ENCODE results near the gene NBPF1.
"Not testable (repeated sequence)": the region's sequence is repeated elsewhere in the genome, so short reads cannot be mapped to it uniquely, and the experiment has no call there.

NBPF1 gene

DNA sequence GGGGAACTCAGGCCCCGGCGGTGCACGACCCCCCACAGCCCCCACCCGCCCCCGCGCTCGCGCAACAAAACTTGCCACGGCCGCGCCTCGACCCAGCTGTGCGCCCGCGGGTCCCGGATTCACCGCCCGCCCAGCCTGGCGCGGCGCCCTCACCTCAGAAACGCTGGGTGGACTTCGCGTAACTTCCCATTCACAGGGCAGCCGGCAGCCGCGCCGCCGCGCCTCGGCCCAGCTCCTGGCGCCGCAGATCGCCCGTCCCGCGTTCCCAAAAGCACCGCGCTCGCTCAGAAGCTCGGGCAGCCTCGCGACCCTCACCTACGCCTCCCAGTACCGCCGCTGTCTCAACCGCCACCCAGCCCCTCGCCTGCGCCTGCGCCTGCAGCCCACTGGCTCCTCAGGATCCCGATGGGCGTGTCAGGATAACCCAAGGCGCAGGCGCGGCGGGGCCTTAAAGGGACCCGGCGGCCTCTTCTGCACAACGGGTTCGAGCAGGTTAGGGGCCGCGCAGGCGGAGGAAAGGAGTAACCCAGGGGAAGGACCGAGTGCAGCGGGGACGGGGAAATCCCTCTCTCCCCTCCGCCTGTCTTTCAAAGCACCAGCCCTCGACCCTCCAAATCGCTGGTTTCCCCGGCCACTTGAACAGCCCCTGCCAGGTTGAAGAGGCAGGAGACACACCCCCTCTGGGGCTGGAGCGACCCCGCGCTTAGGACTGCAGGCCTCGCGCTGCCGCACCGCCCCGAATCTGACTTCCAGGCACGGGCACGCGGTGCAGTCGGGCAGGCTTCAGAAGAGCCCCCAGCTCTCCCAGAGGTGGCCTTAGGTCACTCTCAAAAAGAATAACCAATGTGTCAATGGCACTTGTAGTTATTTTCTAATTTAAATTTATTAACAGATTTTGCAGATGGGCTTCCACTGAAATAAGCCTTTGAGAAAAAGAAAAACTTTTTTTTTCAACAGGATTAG lies at the start of gene NBPF1:
Gene NBPF1 (minus strand): TSS at position 380 of the 963 bp plus-strand sequence.
- DNase-seq (ENCODE audit: low read depth in 2 of 2) = peak; percentile 90 to 98

DNA sequence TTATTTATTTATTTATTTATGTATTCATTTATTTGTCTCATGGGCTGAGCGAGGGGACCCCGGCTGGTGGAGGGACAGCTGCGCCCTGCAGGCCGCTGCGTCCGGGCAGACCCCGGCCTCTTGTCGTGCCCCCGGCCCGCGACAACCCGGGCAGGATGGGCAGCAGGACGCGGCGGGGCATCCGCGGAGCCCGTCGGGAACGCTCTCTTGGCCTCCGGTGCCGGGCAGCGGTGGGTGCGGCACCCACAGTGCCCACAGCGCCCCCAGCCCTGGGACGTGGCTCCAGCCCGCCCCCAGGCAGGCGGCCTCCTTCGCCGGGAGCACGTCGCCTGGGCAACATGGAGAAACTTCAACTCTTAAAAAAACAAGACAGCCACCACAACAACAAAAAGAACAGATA lies 44.9 kb upstream of the NBPF1 start:
- DNase-seq (ENCODE audit: low read depth in 2 of 2) = not testable (repeated sequence)

DNA sequence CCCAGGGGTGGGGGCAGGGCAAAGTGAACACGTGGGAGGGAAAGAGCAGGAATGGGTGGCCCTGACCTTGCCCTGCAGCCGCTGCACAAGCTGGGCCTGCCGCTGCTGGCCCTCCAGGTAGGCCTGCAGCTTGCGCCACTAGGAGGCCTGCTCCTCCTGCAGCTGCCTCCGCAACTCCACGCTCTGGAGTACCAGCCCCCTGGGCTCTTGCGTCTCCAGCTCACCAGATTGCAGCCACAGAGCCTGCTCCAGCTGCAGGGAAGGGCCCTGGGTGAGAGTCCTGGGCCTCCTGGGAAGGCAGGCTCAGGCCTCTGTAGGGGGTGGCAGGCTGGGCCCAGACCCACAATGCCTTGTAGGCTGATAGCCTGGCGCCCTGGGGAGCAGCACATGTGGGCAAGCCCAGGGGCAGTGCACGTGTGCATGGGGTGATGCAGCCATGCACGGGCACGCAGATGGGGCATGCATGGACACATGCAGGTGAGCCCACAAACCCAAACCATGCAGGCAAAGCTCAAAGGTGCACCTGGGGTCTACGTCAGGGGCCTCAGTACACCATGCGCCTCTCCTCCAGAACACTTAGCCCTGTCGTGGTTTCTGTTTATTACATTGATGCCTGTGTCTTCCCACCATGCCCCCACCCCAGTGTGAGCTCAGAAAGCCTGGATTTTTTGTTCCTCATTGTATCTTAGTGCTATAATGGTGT lies 43.8 kb upstream of the NBPF1 start:
- not testable (repeated sequence) for DNase-seq (ENCODE audit: low read depth in 2 of 2)

DNA sequence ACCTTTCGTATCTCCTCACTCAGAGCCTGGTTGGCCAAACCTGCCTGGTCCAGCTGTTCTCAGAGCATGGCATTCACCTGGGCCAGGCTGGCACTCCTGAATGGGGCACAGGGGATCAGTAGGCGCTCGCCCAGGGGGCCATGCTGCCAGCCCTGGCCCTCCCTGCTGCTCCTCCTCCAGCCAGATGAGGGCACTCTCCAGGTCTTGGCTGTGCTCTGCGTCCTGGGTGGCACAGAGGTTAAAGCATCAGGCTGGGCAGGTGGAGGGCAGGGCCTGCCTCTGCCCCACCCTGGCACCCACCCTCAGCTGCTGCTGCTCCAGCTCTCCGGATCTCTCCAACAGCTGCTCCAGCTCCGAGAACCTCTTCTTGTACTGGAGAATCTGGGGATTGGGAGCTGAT lies 43.2 kb upstream of the NBPF1 start:
- DNase-seq (ENCODE audit: low read depth in 2 of 2) = not testable (repeated sequence)

DNA sequence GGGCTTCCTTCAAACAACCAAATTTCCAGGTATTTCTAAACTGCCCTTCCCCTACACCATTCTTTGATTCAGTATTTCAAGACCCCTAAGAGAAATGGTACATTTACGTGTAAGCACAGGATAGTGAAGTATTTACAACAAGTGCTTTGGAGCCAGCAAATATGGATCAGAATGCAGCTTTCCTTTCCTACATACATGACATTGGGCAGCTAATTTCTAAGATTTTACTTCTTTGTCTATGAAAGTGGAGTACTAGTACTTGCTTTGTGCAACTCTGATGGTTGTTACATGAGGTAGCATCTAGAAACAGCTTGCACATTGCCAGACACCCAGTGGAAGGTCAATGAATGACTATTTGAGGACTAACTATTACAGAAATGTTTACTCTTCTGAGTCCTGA lies 38.2 kb upstream of the NBPF1 start:
- DNase-seq (ENCODE audit: low read depth in 2 of 2) = not testable (repeated sequence)

DNA sequence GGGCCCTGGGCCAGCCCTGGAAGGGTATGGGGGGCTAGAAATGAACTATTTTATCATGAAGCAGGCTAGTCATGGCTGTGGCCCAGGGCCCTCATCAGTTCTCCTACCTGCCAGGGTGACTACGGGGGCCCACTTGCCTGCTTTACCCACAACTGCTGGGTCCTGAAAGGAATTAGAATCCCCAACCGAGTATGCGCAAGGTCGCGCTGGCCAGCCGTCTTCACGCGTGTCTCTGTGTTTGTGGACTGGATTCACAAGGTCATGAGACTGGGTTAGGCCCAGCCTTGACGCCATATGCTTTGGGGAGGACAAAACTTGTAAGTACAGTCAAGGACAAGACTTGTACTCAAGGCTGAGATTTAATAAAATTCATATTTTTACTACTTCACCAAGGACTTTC lies 36.6 kb upstream of the NBPF1 start:
- DNase-seq (ENCODE audit: low read depth in 2 of 2) = not testable (repeated sequence)

DNA sequence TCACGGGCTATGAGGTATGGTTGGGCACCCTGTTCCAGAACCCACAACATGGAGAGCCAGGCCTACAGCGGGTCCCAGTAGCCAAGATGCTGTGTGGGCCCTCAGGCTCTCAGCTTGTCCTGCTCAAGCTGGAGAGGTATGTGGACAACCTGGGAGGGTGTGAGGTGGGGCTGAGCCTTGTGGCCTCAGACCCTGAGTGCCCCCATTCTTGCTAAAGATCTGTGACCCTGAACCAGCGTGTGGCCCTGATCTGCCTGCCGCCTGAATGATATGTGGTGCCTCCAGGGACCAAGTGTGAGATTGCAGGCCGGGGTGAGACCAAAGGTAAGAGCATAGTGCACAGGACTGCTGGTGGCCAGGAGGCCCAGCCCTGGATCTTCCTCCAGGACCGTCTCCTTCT lies 36.0 kb upstream of the NBPF1 start:
- not testable (repeated sequence) for DNase-seq (ENCODE audit: low read depth in 2 of 2)

DNA sequence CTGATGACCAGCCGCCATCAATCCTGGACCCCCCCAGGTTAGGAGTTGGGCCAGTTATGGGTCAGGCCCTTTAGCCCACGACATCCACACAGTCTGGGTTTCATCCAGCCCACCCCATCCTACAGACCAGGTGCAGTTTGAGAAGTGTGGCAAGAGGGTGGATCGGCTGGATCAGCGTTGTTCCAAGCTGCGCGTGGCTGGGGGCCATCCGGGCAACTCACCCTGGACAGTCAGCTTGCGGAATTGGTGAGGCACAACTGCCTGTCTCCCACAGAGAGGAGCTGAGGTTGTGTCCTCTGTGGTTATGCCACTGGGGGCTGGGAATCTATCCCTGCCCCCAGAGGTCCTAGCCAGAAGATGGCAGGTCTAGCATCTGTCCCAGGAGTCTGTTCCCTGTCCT lies 35.4 kb upstream of the NBPF1 start:
- not testable (repeated sequence) for DNase-seq (ENCODE audit: low read depth in 2 of 2)

DNA sequence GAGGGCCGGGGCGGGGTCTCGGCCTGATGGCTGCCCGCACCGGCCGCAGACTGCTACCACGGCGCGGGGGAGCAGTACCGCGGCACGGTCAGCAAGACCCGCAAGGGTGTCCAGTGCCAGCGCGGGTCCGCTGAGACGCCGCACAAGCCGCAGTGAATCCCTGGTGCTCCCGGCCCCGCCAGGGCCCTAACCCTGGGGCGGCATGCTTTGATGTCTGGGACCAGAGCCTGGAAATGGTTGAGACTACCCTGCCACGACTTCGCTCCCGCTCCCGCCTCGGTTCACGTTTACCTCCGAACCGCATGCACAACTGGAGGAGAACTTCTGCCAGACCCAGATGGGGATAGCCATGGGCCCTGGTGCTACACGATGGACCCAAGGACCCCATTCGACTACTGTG lies 34.9 kb upstream of the NBPF1 start:
- not testable (repeated sequence) for DNase-seq (ENCODE audit: low read depth in 2 of 2)

DNA sequence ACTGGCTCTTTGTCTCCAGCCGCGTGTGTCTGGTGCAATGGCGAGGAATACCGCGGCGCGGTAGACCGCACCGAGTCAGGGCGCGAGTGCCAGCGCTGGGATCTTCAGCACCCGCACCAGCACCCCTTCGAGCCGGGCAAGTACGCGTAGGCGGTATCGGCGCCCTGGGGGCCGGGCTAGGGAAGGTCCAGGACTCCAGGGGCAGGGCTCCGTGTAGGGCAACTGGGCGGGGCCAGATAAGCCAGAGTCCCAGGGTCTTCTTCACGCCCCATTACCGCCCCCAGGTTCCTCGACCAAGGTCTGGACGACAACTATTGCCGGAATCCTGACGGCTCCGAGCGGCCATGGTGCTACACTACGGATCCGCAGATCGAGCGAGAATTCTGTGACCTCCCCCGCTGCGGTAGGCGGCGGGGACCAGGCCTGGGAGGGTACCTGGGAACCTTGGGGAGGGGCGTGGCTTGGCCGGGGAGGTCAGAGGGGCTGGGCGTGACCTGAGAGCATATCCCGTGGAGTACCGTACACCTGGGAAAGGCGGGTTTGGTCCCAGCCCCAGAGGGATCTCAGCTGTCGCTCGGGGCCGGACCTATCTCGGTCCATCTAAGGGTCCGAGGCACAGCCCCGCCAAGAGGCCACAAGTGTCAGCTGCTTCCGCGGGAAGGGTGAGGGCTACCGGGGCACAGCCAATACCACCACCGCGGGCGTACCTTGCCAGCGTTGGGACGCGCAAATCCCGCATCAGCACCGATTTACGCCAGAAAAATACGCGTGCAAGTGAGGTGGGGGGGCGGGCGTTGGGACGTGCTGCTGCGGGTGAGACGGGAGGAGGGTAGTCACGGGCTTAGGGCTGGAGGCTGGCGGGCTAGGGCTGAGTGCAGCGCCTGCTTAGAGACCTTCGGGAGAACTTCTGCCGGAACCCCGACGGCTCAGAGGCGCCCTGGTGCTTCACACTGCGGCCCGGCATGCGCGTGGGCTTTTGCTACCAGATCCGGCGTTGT lies 34.1 kb upstream of the NBPF1 start:
- peak in 1 of 2 donors; percentile 40 for DNase-seq (ENCODE audit: low read depth in 2 of 2)

DNA sequence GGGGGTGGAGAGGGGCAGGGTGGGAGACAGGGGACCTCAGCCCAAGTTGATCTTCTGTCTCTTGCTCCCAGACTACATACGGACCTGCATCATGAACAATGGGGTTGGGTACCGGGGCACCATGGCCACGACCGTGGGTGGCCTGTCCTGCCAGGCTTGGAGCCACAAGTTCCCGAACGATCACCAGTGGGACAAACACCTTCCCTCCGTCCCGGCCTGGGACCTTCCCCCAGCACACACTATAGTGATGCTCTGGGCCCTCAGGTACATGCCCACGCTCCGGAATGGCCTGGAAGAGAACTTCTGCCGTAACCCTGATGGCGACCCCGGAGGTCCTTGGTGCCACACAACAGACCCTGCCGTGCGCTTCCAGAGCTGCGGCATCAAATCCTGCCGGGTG lies 33.4 kb upstream of the NBPF1 start:
- not testable (repeated sequence) for DNase-seq (ENCODE audit: low read depth in 2 of 2)

DNA sequence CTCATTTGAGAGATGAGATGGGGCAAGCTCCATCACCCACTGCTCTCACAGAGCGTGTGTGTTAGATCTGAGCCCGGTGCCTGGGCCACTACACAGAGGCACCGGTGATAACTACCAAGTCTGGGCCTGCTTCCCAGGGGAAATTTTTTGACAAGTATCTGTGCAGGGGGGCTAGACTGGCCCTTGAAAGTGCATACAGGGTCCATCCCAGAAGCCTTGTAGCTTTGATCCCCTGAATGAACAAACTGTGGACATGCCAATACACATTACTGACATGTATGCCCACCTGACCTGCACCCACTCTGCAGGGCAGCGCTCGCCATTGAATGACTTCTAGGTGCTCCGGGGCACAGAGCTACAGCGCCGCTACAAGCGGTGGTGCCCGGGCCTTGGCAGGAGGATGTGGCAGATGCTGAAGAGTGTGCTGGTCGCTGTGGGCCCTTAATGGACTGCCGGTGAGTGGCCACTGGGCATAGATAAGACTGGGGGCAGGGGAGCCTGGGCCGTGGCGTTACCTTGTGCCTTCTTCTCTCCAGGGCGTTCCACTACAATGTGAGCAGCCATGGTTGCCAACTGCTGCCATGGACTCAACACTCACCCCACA lies 32.8 kb upstream of the NBPF1 start:
- DNase-seq (ENCODE audit: low read depth in 2 of 2) = not testable (repeated sequence)

DNA sequence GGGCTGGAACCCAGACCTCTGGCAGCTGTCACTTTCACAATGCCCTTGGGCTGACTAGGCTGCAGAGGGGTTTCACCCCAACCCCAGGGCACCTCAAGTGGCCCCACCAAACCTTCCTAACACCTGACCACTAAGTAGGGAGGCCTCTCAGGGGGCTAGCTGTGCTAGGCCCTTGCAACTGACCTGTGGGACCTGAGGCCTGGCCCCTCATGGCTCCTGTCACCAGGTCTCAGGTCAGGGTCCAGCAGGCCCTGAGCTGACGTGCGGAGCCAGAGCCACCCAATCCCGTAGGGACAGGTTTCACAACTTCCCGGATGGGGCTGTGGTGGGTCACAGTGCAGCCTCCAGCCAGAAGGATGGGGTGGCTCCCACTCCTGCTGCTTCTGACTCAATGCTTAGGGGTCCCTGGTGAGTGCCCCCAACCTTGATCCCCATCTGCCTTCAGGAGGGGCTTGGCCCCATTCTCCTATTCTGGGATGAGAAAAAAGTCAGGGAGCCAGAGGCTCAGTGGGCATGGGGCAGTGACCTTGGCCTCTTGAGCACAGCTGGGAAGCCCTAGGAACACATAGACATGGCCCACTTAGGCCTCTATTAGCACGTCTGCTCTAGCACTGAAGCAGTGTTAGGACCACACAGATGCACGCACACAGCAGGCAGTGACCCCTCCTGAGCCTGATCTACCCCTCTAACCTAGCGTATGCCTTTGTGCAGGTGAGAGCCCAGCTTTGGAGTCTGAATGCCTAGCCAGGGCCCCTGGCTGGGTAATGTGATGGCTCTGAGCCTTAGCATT lies 32.1 kb upstream of the NBPF1 start:
- DNase-seq (ENCODE audit: low read depth in 2 of 2) = not testable (repeated sequence)

DNA sequence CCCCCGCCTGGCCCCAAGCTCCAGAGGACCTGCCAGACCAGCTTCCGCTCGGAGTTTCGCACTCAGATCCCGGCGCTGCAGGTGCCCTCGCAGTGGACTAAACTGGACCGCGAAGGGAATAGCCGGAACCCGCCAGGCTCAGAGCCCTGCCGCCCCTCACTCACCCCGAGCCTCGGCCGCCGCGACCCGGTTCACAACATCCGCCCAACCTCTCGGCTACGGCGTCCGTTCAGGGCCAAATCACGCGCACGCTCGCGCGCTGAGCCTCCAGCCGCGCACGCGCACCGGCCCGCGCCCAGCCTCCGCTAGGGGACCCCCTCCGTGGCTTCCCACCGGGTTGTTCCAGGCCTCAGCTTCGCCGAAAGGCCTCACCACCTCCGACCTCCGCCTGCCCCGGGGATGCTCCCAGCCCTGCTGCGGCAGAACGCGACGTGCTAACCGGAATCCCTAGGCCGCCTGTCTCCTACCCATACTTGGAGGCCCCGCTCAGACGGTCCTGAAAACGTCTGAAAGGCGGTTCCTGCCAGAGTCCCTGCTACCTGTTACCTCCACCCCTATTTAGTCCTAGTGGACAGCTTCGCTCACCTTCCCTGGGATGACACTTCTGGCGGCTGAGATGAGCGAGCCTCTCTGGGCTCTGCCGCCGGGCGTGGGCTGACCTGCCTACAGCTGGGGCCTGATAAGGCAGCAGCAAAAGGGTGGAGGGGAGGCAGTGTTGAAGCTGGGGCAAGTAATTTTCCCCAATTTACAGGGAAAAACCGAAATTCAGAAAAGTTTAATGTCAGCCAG lies 31.3 kb upstream of the NBPF1 start:
- peak; percentile 100 for DNase-seq (ENCODE audit: low read depth in 2 of 2)

DNA sequence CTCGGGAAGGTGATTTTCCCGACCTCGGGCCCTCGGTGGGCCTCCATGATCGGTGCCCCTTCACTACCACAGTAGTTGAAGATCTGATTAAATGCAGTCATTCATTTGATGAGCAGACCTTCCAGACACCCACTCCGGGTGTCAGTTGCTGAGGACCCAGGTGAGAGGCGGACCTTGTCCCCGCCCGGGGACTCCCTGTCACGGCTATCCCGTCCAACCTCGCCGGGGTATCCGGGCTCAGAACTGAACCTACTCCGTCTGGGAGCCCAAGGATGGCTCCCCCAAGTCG lies 30.8 kb upstream of the NBPF1 start:
- DNase-seq (ENCODE audit: low read depth in 2 of 2) = no peak

DNA sequence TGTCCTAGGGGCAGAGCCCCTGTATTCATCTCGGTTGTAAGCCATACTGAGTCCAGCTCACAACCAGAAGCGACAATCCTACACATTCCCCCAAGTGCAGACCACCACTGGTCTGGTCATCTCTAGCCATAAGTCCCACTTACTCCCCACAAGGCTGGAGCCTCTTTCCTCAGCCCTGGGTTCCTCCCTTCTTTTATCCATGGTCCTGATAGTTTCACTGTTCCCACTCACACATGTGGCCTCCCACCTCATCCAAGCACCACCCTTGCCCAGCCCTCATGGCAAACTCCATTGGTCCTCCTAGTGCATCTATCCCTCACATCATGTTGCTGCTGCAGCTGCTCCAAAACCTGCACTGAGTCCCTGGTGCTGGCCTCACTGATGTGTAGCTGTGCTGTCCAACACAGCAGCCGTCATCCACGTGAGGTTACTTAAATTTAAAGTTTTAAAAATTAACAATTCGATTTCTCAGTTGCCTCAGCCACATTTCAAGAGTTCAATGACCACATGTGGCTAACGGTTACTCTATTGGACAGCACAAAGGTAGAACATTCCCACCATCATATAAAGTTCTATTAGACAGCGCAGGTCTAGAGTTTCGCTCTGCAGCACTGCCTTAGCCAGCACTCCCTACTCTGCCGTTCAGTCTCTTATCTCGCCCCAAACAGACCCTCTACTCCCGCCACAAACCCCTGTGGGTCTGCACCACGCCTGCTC lies 30.3 kb upstream of the NBPF1 start:
- not testable (repeated sequence) for DNase-seq (ENCODE audit: low read depth in 2 of 2)

DNA sequence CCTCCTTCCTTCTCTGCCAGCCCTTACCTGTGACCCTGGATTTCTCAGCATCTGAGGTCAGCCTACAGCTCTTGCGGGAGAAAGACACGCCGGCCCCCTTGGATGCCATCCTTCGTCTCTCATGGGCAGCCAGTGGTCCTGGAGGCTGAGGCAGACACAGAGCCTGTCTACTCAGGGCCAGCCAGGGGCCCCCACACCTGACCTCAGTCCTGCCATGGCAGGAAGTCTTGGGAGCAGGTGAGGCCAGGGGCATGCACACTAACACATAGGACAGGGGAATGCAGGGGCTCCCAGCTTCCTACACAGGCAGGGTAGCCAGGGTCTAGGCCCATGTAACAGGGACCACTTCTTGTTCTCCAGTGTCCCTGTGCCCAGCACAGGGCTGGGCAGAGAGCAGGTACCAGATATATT lies 29.6 kb upstream of the NBPF1 start:
- DNase-seq (ENCODE audit: low read depth in 2 of 2) = not testable (repeated sequence)

DNA sequence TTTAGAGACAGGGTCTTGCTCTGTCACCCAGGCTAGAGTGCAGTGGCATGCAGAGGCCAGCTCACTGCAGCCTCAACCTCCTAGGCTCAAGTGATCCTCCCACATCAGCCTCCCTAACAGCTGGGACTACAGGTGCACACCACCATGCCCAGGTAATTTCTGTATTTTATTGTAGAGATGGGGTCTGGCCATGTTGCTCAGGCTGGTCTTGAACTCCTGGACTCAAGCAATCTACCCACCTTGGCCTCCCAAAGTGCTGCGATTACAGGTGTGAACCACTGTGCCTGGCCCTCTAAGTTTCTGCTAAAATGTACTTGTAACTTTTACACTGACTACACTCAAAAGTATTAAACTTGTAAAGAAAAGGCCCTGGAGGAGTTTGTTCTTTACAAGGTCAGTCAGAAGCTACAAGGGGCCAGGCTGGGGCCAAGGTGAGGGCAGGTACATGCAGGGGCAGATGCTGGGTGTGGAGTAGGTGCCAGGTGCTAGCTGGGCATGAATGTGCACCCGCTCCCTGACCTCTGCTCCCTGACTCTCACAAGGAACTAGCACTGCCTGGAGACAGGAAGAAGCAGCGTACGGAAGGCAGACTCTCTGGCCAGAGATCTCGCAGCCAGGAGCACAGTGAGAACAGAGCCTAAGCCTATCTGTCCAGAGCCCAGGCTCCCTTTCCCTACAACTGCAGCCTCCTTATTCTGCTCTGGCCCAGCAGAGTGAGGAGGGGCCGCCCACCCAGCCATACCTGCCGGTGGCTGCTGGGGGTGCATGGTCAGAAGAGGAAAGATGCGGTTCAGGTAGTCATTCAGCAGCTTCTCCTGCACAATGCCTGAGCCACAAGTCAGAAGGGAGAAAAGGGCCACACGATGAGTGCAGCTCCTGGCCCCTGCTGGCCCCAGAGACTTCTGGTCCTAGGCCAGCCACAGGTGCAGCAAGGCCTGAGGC lies 28.9 kb upstream of the NBPF1 start:
- not testable (repeated sequence) for DNase-seq (ENCODE audit: low read depth in 2 of 2)

Data from stimulated activated CD4-positive, alpha-beta T cell treated with anti-CD3 and anti-CD28 coated beads, Interleukin-1b, Interleukin-23, amount 100 ng/mL, for 4 hours (primary cell).